Measurements from ENCODE around the gene ANKRD52.

The ANKRD52 gene

DNA sequence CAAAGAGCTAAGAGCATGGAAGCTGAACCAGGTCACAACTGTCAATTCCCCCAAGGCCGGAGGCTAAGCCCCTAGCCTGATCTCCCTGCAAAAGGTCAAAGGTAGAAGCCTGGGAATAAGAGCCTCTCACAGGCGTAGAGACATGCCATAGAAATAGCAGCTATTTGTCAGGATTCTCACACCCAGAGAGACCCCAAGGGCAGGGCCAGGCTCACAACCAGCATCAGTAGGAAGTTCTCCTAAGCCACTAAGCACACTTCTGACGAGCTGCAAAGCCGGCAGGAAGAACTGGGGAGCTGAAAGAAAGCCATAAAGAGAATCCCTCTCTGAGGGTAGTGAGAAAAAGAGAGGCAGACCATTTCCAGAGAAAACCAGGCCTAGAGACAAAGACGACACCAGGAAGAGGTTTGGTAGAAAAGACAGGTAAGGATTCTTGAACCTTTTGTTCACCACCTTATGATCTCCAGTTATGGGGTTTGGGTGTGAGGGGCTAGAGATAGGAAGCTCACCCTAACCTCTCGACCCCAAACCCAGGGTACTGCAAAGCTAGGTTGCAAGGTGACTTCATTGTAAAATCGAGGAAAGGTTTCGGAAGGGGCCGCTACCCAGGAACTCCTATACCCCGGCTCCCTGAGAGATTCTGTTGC lies 69.9 kb downstream of the ANKRD52 start:
- Histone ChIP-seq H3K9ac (ENCODE audit: low read length) (peak overlapping the region; percentile 90), H2BK120ac (ENCODE audit: low read depth, low read length) (no peak overlapping the region), H3K4me3 (ENCODE audit: insufficient read depth in 1 of 2, low read depth in 1 of 2, low read length in 2 of 2) (peak overlapping the region; percentile 79 to 93), H2AK5ac (ENCODE audit: low read length, severe bottlenecking) (peak overlapping the region; percentile 82), H3K9me3 (ENCODE audit: control insufficient read depth, low read length) (no peaks in the 10 kb centered on the region), H4K8ac (ENCODE audit: low read length) (no peak overlapping the region), H2BK15ac (ENCODE audit: low read depth, poor library complexity, severe bottlenecking) (no peak overlapping the region), H3K27ac (ENCODE audit: low read length, poor library complexity, severe bottlenecking) (peak overlapping the region; percentile 45), H3K14ac (ENCODE audit: low read length in 2 of 2) (peak overlapping the region; percentile 45 to 93), H3K23ac (ENCODE audit: low read length in 2 of 2) (peak overlapping the region; percentile 70 to 86), H2AFZ (ENCODE audit: low read depth, low read length) (no peak overlapping the region), H3K18ac (ENCODE audit: low read depth in 1 of 2, low read length in 2 of 2) (peak overlapping the region in 1 of 2 experiments; percentile 75), H3K79me1 (replicated peaks; ENCODE audit: low read length, poor library complexity, severe bottlenecking) (peaks cover 11% of the 10 kb centered on the region), H3K4me2 (ENCODE audit: low read length, poor library complexity, severe bottlenecking) (peak overlapping the region; percentile 91), H3K4ac (ENCODE audit: low read depth in 1 of 2, low read length in 2 of 2) (peak overlapping the region in 1 of 2 experiments; percentile 64), H2BK12ac (ENCODE audit: low read length in 2 of 2) (no peak overlapping the region), H2BK5ac (ENCODE audit: low read depth, low read length, poor library complexity, severe bottlenecking) (no peak overlapping the region), H4K91ac (ENCODE audit: low read length) (no peak overlapping the region), H3K4me1 (ENCODE audit: control insufficient read depth, insufficient read depth, low read depth, low read length) (peaks cover 6% of the 10 kb centered on the region), H3K36me3 (ENCODE audit: control insufficient read depth in 1 of 2, insufficient read depth in 2 of 2, low read depth in 1 of 2, low read length in 2 of 2) (peaks cover 10 to 33% of the 10 kb centered on the region in 2 experiments), H3K27me3 (ENCODE audit: control insufficient read depth in 1 of 2, insufficient read depth in 1 of 2, low read length in 2 of 2) (no peaks in the 10 kb centered on the region)
- DNase-seq, result no peak
- WGBS, result 21% methylated on average over 8 of the region's 10 CpGs
